Esophagus muscularis mucosa (tissue), 4 donors: ENCODE results near the gene ETV4. TPM values are rescaled to one million over a fixed set of nuclear protein-coding genes. Genes with fewer than 3 reads are reported as not detected.

Source experiments
- DNase-seq: peaks from one replicate; pipeline ENCODE4 v3.0.0-alpha.2; 2017; ENCODE audit errors: extremely low spot score
- H3K27ac ChIP-seq, 4 donors: fragments of 200-600 bp; sonication (generic); replicated peaks in 1 of 4; 1 replicate in 3 of 4; 2 replicates in 1 of 4; pipeline ENCODE4 v1.5.1; 2016 to 2019; ENCODE audit warnings: mild to moderate bottlenecking in 1 of 4
- H3K27me3 ChIP-seq, 4 donors: fragments of 200-600 bp; sonication (generic); one replicate each; pipeline versions ENCODE4 v1.5.1 to v1.6.0; 2016 to 2019
- H3K36me3 ChIP-seq, 4 donors: fragments of 200-600 bp; sonication (generic); one replicate each; pipeline ENCODE4 v1.5.1; 2016 to 2019
- H3K4me1 ChIP-seq, 4 donors: fragments of 200-600 bp; sonication (generic); one replicate each; pipeline ENCODE4 v1.5.1; 2016 to 2019
- H3K4me3 ChIP-seq, 4 donors: fragments of 200-600 bp; sonication (generic); 1 replicate in 2 of 4; 2 replicates in 2 of 4; pipeline ENCODE4 v1.5.1; 2016 to 2019; ENCODE audit warnings: mild to moderate bottlenecking in 4 of 4, moderate library complexity in 1 of 4
- H3K9me3 ChIP-seq, 4 donors: fragments of 200-600 bp; sonication (generic); 1 replicate in 3 of 4; 2 replicates in 1 of 4; pipeline ENCODE4 v1.5.1; 2016 to 2019
- EP300 ChIP-seq: sonication (generic); formaldehyde crosslinking; IDR thresholded peaks from one replicate; pipeline ENCODE4 v1.6.1; 2017; ENCODE audit warnings: antibody characterized with exemption
- POLR2A ChIP-seq: fragments of 450-650 bp; IDR thresholded peaks from one replicate; pipeline ENCODE4 v1.6.1; 2017; ENCODE audit warnings: antibody characterized with exemption, moderate library complexity, mild to moderate bottlenecking, low read depth
- POLR2AphosphoS5 ChIP-seq, 2 donors: sonication (generic); formaldehyde crosslinking; IDR thresholded peaks; one replicate each; pipeline ENCODE4 v1.6.1; 2017; ENCODE audit warnings: antibody characterized with exemption in 2 of 2
- WGBS: methylation state at CpG from one replicate; pipeline ENCODE4 v1.1.5; 2018; 5-methylcytosine and 5-hydroxymethylcytosine counted together
- intact Hi-C: fragments of 100-400 bp; cut with DNase I; formaldehyde crosslinking; loops from one replicate; pipeline ENCODE4 v1.15.1; 2023
- total RNA-seq, 4 donors: library from RNA; depleted of rRNA; stranded (reverse); fragments of >200 nt; gene quantifications; one replicate each; pipeline versions ENCODE4 v1.1.0 to v1.2.1, GENCODE V29; 2016
- TF ChIP-seq, protein P1 (sequence below), 3 experiments: fragments of 200-600 bp in 2 of 3; fragments of 450-650 bp in 1 of 3; sonication (generic) in 2 of 3; IDR thresholded peaks; one replicate each; pipeline ENCODE4 v1.5.1; 2017 to 2019; ENCODE audit warnings: antibody characterized with exemption in 3 of 3, mild to moderate bottlenecking in 2 of 3, moderate library complexity in 1 of 3

Gene ETV4
- total RNA-seq, 4 donors from 2014 or later, result 0.19 to 1.3 (median 0.83) TPM; not detected in 1

DNA sequence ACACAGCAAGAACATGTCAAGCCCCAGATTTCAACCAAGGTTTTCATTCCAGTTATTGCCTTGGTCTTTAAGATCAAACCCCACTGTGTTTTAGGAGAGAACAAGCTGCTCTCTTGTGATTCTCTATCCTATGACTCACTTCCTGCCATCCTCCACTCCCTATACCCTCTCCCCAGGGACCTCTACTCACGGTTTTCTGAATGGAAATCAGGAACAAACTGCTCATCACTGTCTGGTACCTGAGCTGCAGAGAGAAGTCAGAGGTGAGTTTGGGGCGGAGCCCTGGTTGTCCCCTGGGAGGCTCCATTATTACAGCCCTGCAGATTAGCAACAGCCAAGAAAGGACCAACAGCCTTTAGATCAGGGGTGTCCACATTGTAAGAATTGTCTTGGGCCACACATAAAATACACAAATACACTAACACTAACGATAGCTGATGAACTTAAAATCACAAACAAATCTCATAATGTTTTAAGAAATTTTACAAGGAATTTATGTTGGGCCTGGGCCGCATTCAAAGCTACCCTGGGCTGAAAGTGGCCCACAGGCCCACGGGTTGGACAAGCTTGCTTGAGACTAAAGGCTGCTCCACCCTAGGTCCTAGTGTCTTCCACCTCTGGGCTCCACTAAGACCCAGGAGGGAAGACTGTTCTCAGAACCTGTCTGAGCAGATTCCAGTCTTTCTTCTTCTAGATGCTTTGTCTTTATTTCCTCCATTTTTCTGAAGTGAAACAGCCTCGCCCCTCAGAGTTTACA lies 9.7 kb downstream of the ETV4 start:
- H3K27ac ChIP-seq, result no peak overlapping the region
- peaks cover 0 to 8% (median 0%) of the 10 kb centered on the region in 4 donors for H3K36me3 ChIP-seq
- H3K4me1 ChIP-seq, result peaks cover 4 to 8% (median 6%) of the 10 kb centered on the region in 4 donors
- 69% methylated on average over 6 of the region's 6 CpGs for WGBS
- H3K27me3 ChIP-seq, result no peaks in the 10 kb centered on the region
- TF ChIP-seq, protein P1, sequence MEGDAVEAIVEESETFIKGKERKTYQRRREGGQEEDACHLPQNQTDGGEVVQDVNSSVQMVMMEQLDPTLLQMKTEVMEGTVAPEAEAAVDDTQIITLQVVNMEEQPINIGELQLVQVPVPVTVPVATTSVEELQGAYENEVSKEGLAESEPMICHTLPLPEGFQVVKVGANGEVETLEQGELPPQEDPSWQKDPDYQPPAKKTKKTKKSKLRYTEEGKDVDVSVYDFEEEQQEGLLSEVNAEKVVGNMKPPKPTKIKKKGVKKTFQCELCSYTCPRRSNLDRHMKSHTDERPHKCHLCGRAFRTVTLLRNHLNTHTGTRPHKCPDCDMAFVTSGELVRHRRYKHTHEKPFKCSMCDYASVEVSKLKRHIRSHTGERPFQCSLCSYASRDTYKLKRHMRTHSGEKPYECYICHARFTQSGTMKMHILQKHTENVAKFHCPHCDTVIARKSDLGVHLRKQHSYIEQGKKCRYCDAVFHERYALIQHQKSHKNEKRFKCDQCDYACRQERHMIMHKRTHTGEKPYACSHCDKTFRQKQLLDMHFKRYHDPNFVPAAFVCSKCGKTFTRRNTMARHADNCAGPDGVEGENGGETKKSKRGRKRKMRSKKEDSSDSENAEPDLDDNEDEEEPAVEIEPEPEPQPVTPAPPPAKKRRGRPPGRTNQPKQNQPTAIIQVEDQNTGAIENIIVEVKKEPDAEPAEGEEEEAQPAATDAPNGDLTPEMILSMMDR (IDR thresholded peaks at IDR 0.05), result no peak
- no peak for TF ChIP-seq EP300
- no peak for TF ChIP-seq POLR2A
- no peak for TF ChIP-seq POLR2AphosphoS5 (IDR thresholded peaks at IDR 0.05)
- H3K9me3 ChIP-seq, result no peaks in the 10 kb centered on the region
- H3K4me3 ChIP-seq, result no peak overlapping the region
- intact Hi-C loops, result no loop called here
- DNase-seq, result no peak

DNA sequence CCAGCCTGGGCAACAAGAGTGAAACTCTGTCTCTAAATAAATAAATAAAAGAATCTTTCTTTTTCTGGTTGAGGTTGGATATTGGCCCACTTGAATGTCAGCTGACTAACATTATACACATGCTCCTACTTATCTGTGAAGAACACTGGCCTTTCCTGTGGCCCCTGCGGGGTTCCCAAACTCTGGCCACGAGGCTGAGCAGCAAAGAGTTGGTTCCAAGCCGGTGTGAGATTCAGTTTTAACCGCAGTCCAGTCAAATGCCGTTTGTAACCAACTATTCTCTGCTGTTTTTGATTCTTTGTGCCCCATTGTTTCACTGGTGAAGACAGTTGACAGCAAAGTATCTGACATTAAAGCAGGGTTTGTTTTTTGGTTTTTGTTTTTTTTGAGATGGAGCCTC lies 11.2 kb downstream of the ETV4 start:
- Histone ChIP-seq H3K4me1 (peaks cover 13 to 16% (median 15%) of the 10 kb centered on the region in 4 donors), H3K36me3 (peaks cover 0 to 8% (median 0%) of the 10 kb centered on the region in 4 donors), H3K4me3 (no peak overlapping the region), H3K27ac (no peak overlapping the region), H3K9me3 (no peaks in the 10 kb centered on the region), H3K27me3 (no peaks in the 10 kb centered on the region)
- no peak for DNase-seq
- TF ChIP-seq POLR2A (no peak), EP300 (no peak), POLR2AphosphoS5 (IDR thresholded peaks at IDR 0.05) (no peak)
- TF ChIP-seq, protein P1 (IDR thresholded peaks at IDR 0.05), result no peak
- WGBS, result 81% methylated on average over 5 of the region's 5 CpGs
- intact Hi-C loops, result no loop called here

DNA sequence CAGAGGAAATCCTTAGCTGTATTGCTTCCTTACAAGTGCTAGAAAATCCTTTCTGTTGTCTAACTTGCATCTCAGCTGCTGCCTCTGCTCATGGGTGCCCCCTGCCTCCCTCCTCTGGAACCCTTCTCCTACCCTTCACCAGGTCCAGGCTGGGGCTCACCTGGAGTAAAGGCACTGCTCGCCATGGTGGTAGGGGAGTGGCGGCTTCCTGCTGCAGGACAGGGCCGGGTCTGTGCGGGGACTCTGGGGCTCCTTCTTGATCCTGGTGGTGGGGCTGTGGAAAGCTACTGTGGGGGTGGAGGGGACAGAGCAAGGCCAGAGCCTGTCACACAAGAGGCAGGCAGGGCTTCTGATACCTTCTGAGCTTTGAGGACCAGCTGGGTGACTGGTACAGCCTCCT lies 12.4 kb downstream of the ETV4 start:
- no peak for DNase-seq

DNA sequence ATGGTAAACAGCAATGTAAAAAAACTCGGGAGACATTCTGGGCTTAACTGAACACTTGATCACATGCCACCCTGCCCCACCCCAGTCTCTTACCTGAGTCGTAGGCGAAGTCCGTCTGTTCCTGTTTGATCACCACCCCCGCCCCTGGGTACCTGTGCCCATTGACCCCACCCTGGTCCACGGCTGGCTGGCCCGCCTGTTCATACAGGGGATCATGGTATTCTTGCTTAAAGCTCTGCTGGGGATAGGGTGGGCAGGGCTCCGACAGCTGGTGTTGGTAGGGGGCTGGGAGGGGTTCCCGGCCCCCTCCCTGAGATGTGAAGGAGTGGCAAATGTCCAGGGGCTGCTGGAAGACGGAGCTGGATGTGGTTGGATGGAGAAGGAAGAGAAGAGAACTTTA lies 13.6 kb downstream of the ETV4 start:
- no peaks in the 10 kb centered on the region for H3K27me3 ChIP-seq
- no peaks in the 10 kb centered on the region for H3K9me3 ChIP-seq
- no peak overlapping the region for H3K27ac ChIP-seq
- no peak overlapping the region for H3K4me3 ChIP-seq
- intact Hi-C loops, result no loop called here
- DNase-seq, result no peak
- 86% methylated on average over 10 of the region's 10 CpGs for WGBS
- H3K36me3 ChIP-seq, result peaks cover 0 to 15% (median 4%) of the 10 kb centered on the region in 4 donors
- TF ChIP-seq, protein P1 (IDR thresholded peaks at IDR 0.05), result no peak
- no peak for TF ChIP-seq POLR2AphosphoS5 (IDR thresholded peaks at IDR 0.05)
- no peak for TF ChIP-seq EP300
- no peak for TF ChIP-seq POLR2A
- H3K4me1 ChIP-seq, result peaks cover 16 to 31% (median 24%) of the 10 kb centered on the region in 4 donors

More for the DNA sequence above, 12.4 kb downstream of the ETV4 start:
- 90% methylated on average over 2 of the region's 4 CpGs for WGBS
- Histone ChIP-seq H3K36me3 (peaks cover 0 to 8% (median 0%) of the 10 kb centered on the region in 4 donors), H3K27ac (no peak overlapping the region), H3K27me3 (no peaks in the 10 kb centered on the region), H3K4me1 (peaks cover 16 to 23% (median 18%) of the 10 kb centered on the region in 4 donors), H3K4me3 (no peak overlapping the region), H3K9me3 (no peaks in the 10 kb centered on the region)
- TF ChIP-seq POLR2AphosphoS5 (IDR thresholded peaks at IDR 0.05), result no peak
- TF ChIP-seq EP300, result no peak
- TF ChIP-seq, protein P1 (IDR thresholded peaks at IDR 0.05), result no peak
- no peak for TF ChIP-seq POLR2A
- intact Hi-C loops, result no loop called here
